GM21390 (cell line): ENCODE data around the gene CXXC5.

Experiments used
- ATAC-seq: cut with Tn5 transposase; IDR thresholded peaks from one replicate; pipeline ENCODE4 v1.9.1; 2021; ENCODE audit not compliant: unreplicated experiment

Gene CXXC5

DNA sequence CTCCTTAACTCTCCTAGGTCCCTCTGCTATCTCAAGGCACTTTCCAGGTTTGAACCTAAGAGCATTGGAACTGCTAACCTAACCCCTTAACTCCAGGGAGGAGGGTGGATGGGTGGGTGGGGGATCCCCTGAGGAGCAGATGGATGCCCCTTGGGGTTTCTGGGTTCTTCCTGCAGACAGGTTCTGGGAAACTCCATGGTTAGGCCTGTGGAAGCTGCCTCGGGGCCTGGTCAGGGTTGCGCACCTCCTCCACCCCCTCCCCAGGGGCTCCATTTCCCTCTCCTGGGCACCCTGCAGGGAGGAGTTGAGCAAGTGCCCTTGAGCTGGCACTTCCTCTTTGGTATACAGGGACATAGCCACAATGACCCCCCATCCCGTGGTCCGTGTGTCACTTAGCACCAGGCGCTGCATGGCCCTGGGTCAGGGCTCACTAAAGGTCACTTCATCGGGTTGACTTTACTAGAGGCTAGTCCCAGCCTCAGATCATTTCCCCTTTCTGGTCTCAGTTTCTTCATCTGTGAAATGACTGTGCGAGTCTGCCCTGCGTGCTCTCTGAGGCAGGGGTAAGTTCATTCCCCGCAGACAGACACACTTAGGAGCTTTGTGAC is 16.0 kb downstream of the CXXC5 start:
- ATAC-seq = peak; percentile 47

DNA sequence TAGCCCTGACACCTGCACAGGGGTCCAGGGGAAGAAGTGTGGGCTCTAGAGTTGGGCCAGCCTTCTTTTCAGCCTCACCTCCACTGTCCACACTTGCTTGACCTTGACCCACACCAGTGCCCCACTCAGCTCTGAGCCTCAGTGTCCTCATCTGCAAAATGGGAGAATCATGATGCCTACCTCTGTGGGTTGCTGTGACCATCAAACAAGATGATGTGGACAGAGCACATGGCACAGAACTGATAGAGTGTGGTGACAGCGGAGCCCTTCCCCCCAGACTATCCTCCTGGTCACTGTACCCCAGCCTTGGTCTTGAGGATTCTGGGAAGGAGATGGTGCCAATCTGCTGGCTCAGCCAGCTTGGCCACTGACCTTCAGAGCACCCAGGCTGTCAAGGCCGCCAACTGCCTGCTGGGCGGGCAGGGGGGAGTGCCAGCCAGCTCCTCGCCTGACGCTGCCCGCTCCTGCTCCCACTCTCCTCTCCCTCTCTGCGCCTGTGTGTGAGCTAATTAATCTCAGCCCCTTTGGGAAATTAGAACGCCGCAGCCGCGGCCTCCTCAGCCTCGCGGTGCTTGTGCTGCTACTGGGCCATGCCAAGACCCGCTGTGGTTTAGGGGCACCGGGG is 16.7 kb downstream of the CXXC5 start:
- no peak for ATAC-seq

GRCh38 chr5:139665626-139666025 is 17.5 kb downstream of the CXXC5 start:
- ATAC-seq = no peak

DNA sequence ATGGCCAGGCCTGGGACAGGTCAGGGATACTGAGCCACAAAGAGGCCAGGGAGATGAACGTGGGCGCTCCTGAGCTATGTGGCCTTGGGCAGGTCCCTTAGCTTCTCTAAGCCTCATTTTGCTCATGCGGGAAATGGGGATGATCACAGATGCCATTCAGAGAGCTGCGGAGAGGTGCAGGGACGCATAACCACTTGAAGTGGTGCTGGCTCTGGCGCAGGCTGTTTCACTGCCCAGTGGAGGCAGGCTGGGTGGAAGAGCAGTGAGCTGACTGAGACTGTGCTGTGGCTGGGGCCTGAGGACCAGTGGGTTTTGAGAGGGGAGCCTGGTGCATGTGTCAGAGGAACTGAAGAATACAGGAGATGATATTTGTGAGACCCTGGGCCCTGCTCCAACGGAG is 18.4 kb downstream of the CXXC5 start:
- ATAC-seq = no peak

DNA sequence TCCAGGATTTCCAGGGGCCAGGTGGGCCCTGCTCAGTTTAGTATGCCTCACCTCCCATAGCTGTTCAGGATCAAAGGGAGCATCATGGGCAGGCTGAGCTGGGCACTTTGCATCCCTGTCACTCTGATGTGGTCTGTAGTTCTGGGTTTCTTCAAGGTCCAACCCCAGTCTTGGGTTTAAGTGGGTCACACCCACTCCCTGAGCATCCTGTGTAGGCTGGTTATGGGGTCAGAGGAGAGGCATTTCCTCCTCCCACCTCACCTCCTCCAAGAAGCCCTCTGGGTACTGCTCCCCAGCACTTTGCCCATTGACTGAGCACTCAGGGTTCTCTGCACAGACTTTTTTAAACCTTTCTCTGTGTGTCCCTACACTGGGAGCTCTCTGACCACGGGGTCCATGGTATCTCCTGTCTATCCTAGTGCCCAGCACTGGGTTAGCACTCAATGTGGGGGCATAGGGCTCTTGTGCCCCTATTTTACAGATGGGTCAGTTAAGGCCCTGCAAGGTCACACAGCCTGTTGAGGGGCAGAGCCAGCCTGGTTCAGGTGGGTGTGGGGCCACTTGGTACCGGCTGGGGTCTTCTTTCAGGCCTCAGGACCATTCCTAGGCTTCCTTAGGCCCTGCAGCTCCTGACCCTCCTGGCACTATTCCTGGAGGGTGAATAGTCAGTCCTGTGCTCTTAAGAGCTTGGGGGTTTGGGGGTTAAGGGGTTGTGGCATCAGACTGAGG is 19.0 kb downstream of the CXXC5 start:
- ATAC-seq = no peak

DNA sequence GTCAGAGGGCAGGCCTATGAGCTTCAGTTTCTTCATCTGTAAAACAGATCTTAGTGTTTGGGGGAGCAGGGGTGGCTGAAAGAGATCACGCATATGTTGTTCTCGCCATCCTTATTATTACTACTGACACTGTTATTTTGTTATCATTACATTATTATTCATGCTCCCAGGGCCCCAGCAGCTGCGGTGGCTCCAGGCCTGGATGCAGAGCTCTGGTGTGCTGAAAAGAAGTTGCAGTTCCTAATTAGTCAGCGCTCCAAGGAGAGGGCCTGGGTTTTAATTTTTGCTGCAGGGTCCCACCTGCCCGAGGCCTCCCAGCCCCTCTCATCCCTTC is 19.5 kb downstream of the CXXC5 start:
- ATAC-seq = no peak

DNA sequence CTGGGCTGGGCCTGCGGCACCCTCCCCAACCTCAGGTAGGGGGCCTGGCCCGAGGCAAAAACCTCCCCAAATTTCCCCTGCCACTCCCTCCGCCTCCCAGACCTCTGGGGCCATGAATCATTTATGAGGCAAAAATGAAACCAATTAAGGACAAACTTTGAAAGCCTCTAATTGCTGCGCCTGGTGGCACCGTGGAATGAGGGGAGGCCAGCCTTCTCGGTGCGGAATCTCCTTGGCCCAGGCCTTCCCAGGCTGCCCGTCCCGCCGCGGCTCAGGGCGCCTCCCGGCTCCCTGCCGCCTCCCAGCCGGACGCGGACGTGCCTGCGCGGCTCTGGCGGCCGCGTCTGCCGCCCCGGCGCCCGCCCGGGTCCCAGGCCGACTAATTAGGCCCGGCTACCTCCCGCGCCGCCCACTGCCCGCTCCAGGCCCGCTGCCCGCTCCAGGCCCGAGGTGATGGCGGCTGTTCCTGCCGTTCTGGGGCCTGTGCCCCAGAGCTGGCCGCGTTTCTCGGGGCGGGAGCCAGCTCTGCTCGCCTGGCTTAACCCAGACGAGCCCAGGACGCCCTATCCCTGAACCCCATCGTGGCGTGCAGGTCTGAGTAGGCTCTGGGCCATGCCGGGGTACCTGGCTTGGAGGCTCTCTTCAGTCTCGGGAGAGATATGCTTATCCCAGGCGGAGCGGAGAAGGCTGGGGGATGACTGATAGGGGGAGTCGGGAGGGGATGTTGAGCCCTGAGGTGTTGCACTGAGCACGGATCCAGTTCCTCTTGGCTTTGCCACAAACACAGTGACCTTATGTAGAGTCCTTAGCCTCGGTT is 20.1 kb downstream of the CXXC5 start:
- no peak for ATAC-seq

- no peak for ATAC-seq
These were observed 20.9 kb downstream of the CXXC5 start for GRCh38 chr5:139668924-139669661.

- no peak for ATAC-seq
These were observed 21.7 kb downstream of the CXXC5 start for GRCh38 chr5:139669662-139670368.

DNA sequence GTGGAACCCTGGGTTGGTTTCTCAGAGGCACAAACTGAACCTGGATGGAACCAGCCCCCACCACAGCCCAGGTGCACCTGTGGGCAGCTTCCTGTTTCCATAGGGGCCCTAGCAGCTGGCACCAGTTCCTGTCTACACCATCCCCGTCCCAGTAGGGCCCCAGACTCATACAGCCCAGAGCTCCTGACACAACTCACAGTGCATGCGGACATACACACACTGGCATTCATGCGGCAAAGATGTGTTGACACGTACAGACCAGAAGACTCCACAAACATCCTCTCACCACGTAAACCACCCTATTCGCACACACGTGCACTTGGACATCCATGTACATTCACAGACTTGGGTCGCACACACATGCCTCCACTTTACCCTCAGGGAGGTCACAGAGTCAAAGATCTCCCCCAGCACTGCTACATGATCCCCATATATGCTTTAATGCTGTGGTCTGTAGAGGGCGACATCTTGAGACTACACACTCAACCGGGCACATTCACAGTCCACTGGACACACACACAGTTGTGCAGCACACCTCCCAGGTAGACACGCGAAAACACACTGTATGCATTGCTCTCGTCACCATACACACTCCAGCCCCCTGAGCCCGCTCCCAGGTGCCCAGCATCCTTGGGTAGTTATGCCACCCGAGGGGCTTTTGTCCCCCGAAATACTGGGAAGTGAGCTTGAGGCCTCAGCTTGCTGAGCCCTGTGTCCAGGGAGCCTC is 22.4 kb downstream of the CXXC5 start:
- peak; percentile 46 for ATAC-seq

- no peak for ATAC-seq
These were observed 23.1 kb downstream of the CXXC5 start for GRCh38 chr5:139671096-139671841.

- no peak for ATAC-seq
These were observed 27.1 kb downstream of the CXXC5 start for GRCh38 chr5:139675213-139675612.

DNA sequence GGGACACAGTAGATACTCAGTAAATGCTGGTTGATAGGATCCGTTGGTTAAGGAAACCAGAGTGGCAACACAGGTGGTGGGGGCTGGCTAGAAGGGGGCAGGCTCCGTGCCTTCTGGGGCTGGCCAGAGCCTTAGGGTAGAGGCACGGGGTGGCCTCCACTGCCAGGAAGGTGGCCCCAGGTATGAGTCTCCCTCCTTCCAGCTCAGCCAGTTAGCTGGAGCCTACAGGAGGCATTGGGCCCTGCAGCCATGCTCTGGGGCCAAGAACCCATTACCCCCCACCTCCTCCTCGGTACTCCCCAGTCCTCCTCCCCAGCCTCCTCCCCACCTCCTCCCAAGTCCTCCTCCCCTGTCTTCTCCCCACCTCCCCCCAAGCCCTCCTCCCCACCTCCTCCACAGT is 27.7 kb downstream of the CXXC5 start:
- no peak for ATAC-seq

DNA sequence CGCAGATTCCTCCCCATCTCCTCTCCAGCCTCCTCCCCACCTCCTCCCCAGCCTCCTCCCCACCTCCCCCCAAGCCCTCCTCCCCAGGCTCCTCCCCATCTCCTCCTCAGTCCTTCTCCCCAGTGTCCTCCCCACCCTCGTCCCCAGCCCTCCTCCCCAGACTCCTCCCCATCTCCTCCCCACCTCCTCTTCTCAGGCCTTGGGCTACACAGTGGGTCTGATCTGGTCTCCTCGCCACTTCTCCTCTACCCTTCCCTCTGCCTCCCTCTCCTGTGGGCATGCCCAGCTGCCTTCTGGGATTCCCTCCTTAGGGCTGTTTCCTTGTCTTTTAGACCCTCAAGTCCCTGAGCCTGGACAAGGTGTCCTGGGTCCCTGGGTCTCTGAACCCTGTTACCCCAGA is 28.3 kb downstream of the CXXC5 start:
- ATAC-seq = no peak

- ATAC-seq = no peak
These were observed 29.0 kb downstream of the CXXC5 start for GRCh38 chr5:139676951-139677735.

GRCh38 chr5:139677736-139678613 is 29.8 kb downstream of the CXXC5 start:
- no peak for ATAC-seq
